GM12874 (cell line): ENCODE results near the gene ATP8A2.

Experiments used
- TF ChIP-seq, protein P1 (sequence below): IDR thresholded peaks from 2 replicates; pipeline ENCODE4 v1.5.1; 2011; ENCODE audit warnings: low read depth, mild to moderate bottlenecking, control low read depth, low read length, moderate library complexity; ENCODE audit not compliant: insufficient read depth

ATP8A2 gene

DNA sequence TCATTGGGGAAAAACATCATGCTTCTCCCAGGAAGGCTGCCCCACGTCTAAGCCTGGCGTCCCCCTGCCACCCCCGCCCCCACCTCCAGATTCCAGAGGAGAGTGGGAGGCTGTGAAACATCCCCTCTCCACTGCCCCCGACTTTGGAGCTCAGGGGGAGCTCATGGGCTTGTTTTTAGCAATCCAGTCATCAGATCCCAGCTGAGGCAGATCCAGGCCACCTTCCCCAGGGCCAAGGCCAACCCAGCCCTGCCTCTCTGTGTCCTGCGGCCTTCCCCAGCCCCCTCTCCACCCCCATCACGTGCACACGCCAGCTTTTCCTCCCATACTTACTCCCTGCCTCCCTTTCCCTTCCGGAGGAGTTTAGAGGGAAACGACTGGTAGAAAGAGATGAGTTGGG, 641.2 kb downstream of the ATP8A2 start:
- TF ChIP-seq, protein P1, sequence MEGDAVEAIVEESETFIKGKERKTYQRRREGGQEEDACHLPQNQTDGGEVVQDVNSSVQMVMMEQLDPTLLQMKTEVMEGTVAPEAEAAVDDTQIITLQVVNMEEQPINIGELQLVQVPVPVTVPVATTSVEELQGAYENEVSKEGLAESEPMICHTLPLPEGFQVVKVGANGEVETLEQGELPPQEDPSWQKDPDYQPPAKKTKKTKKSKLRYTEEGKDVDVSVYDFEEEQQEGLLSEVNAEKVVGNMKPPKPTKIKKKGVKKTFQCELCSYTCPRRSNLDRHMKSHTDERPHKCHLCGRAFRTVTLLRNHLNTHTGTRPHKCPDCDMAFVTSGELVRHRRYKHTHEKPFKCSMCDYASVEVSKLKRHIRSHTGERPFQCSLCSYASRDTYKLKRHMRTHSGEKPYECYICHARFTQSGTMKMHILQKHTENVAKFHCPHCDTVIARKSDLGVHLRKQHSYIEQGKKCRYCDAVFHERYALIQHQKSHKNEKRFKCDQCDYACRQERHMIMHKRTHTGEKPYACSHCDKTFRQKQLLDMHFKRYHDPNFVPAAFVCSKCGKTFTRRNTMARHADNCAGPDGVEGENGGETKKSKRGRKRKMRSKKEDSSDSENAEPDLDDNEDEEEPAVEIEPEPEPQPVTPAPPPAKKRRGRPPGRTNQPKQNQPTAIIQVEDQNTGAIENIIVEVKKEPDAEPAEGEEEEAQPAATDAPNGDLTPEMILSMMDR, result no peak

DNA sequence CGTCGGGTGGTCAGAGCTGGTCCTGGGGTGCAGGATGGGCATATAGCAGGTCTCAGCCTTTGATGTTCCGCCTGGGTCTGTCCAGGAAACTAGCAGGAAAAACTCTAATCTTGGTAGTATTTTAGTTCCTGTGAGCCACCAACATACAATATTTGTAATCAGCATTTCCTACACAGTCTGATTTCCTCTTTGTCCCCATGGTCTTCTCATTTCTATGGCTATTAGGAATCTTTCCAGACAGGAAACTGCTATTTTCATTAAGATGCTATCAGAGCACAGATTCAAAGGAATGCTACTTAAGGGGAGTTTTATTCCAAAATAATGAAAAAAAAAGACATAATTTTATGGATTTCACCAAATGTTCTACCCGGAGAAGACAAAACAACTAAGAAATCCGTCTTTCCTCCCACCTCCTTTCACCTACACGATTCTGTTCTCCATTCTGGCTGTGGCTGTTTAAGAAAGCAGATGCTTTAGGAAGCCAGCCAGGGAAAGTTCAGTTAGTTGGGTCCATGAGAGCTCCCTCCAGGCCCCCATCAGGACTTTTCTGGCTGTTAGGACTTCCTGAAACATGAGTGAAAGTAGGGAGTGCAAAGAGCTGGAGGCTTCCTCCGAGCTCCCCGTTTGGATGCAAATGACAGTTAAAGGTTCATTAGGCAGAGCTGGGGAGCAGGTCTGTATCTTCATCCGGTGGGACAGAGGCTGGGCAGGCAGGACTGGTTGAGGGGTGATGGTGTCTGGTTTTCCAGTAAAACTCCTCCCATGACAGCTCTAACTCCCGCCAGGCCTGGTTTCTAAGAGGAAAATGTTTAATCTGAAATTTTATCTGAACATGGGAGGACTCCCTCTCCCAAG, 643.7 kb downstream of the ATP8A2 start:
- TF ChIP-seq, protein P1, result no peak

DNA sequence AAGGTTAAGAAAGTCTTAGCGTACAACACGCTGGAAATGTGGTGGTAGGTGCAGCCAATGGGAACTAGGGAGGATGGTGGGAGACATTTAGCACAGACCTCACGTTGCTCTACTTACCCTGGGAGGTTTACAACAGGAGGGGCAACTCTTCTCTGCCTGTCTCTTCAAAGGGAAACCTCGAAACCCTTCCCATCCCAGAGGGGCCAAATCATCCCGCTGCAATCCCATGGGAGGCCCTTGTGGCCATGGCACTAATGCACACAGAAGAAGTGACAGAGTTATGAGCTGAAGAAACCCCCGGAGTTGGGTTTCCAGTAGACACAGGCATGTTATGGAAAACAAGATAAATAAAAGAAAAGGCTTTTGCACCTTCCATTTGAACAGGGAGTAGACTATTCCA, 644.4 kb downstream of the ATP8A2 start:
- TF ChIP-seq, protein P1, result no peak

DNA sequence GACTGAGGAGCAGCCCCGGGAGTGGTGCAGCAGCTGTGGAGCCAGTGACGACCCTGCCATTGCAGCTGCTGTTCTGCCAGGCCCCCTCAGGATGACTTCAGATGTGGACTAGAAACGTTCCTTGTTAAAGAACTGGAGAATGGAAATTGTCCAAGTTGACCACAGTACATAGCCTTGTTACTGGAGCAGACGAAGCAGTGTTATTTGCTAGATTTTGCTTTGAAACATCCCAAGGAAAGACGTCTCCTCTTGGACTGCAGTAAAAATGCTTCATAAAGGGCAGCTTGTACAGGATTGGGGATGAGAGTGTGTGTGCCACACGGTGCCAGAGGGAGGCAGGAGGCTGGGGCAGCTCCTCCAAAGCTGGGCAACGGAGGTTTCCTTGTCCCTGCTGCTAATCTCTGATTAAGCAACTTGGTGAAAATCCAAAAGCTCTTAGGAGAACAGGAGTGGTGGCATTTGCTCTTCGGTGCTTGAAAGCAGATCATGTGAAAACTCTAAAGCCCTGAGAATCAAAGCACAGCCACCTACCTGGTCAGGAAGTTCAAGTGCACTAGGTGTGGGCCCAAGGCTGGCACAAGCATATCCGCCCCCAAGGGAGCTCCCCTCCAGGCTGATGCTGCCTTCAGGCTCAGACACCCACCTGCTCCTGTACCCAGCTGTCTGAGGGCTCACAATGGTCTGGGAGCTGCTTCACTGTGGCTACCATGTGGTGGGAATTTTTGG, 645.6 kb downstream of the ATP8A2 start:
- TF ChIP-seq, protein P1, result no peak

DNA sequence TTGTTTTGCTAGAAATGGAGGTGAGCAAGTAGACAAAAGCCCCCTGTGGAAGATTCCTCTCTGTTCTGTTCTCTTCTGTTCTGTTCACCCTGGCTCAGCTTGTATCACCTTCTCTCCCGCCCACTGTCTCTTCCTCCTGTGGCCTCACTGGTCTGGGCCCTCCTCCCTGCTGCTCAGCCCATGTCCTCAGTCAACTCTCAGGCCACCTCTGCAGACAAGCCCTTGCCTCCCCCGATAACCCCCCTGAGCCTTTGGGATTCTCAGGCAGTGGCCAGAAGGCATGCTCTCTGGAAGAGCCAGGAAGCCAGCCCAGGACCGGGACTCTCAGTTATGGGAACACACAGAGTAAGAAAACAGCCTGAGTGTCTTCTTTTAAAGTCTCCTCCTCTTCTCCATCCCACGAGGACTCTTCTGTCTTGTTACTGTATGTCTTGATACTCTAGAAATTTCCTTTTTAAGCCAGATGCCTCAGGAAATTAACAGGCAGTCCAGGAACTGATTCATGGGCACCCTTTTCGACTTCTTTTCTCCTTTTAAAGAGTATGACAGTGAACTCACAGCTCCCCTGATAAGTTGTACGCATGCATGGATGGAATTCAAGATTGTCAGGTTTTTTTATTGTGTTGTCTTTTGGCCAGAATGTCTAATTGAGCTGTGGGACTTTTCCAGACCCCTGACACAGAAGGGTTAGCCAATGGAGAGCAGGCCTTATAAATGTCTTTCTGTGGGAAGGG, 646.3 kb downstream of the ATP8A2 start:
- TF ChIP-seq, protein P1, result no peak

DNA sequence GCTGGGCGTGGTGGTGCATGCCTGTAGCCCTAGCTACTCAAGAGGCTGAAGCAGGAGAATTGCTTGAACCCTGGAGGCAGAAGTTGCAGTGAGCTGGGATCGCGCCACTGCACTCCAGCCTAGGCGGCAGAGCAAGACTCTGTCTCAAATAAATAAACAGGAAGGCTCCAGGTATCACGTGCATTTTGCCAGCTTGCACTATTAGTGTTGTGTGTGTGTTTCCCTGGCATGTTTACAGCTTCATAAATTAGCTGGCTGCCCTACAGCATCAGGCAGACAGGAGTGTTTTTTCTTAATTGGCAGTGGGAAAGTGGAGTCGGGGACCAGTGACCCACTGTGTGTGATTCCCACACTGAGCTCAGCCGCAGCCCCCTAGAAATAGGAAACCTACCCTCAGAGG, 647.5 kb downstream of the ATP8A2 start:
- TF ChIP-seq, protein P1, result no peak
